Endothelial cell of hepatic sinusoid (primary cell): ENCODE measurements around the gene DNMT3A.

Experiments used
- in situ Hi-C: cut with HindIII; loops from 2 replicates; pipeline ENCODE4 v1.10.0; 2017; ENCODE audit warnings: low sequenced_read_pairs

Gene DNMT3A

GRCh38 chr2:25309402-25309801, 32.3 kb downstream of the DNMT3A start:
- in situ Hi-C loops = no loop called here

- in situ Hi-C loops = no loop called here
Observed at GRCh38 chr2:25308599-25308998, 33.1 kb downstream of the DNMT3A start.

GRCh38 chr2:25307949-25308557, 33.7 kb downstream of the DNMT3A start:
- in situ Hi-C loops = no loop called here

GRCh38 chr2:25306777-25307368, 34.9 kb downstream of the DNMT3A start:
- in situ Hi-C loops = no loop called here

- in situ Hi-C loops = no loop called here
Observed at GRCh38 chr2:25305775-25306174, 36.0 kb downstream of the DNMT3A start.

- in situ Hi-C loops = no loop called here
Observed at GRCh38 chr2:25304826-25305596, 36.7 kb downstream of the DNMT3A start.

DNA sequence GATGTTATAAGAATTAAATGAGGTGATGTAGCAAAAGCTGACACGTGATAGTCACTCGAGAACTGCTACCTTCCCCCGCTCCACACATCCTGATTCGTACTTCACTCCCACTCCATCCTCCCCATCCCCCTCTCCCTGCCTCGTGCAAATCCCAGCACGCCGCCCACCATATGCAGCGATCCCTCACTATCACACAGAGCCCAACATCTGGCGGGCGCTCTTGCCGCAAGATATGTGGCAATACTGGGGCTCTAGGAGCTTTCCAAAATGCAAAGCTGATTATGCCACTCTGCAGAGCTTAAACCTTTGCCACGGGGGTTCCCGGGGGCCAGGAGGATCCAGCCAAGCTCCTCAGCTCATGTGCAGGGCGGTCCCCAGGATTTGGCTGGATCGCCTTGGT, 37.4 kb downstream of the DNMT3A start:
- in situ Hi-C loops = no loop called here

DNA sequence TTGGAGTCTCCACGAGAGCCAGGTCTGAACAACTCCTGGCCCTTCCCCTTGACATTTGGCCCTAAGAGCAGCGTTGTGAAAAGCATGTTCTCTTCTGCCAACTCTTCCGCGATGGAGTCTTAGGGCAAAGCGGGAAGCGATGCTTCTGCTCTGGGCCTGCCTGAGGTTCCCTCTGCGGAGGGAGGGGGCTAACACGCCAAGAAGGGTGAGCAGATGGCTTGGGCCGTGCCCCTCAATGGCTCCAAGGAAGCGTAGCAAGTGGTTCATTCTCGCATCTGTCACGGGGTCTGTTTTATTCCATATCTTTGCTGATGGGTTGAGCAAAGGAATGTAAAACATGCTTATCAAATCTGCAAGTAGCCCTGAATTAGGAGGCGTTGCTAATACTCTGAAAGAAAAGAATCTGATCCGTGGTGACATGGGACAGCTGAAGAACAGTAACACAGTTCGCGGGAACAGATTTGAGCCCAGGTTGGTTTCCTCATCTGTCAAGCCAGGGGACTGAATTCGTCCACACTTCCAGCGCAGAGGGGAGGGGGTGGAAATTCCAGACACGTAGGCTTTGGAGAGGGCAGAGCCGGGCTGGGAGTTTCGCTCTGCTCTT, 38.0 kb downstream of the DNMT3A start:
- in situ Hi-C loops = no loop called here

DNA sequence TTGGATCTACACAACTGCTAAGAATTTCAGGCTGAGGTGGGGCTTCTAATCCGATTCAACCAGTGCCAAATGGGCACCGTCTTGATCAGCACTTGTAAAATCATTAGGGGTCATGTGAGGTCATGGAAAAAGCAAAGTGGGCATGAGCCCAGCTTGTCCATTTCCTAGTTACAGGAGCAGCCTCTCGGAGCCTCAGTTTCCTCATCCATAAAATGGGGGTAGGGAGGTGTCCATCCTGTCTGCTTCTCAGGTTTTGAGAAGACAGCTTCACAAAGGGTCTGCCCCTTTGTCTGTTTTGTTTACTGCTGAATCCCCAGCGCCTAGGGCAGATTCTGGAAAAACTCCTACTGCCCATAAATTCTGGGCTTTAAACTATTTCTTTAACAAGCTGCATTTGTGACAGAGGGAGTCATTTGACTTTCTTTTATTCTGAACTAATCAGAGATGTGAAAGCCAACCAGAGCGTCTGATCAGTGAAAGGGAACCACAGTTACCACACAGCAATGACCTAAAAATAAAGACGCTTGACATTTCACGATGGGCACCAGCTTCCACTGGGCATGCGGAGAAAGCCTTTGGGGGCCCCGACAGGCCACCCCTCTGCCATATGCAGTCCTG, 38.9 kb downstream of the DNMT3A start:
- in situ Hi-C loops = no loop called here

DNA sequence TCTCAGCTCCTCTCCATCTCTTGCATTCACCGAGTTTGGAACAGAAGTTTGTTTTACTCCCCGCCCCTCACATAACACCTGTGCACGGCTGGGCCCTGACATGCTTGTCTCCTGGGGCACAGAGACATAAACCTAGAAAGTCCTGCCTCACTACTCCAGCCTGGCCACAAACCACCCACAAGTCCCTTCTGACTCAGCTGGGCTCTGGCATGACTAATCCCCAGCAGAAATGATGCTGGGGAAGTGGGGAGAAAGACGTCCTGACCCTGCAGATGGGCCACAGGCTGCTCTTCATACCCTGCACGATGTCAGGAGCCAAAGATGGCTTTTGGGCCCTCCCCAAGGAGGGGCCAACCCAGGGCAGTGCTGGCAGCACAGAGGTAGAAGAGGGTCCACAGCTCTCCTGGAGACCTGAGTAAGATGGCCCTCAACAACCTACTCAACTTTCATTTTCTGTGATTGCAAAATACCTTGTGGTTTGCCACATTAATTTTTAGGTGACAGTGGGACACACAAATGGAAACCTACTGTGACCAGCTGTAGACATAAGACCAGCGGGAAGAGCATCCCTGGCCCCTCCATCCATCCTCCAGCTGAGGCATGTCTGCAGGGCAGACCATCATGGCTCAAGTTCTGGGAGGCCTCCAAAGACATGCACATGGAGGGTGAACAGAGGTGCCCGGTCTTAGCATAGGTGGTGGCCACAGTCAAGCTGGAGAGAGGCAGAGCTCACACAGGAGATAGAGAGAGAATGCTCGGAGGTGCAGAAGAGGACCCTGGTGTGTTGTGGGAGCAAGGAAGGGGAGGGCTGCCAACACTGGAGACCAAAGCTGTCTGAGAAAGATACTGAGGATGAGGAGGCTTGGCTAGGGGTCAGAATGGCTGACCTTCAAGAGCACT, 40.0 kb downstream of the DNMT3A start:
- in situ Hi-C loops = no loop called here

DNA sequence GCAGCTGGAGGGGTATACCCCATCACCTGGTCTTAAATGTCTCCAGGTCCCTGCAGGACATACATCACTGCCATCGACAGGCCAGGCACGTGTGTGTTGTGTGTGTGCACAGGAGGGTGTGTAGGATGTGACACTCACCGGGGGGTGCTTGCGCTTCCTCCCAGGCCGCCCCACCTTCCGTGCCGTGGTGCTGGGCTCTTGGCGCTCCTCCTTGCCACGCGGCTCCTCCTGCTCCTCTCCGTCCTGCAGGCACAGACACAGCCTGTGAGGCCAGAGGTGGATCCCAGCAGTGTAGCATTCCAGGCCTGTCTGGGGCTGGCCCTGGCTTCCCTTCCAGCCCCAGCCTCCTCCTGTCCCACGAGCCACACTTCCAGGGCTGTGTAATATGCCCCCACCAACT, 41.7 kb downstream of the DNMT3A start:
- in situ Hi-C loops = no loop called here

DNA sequence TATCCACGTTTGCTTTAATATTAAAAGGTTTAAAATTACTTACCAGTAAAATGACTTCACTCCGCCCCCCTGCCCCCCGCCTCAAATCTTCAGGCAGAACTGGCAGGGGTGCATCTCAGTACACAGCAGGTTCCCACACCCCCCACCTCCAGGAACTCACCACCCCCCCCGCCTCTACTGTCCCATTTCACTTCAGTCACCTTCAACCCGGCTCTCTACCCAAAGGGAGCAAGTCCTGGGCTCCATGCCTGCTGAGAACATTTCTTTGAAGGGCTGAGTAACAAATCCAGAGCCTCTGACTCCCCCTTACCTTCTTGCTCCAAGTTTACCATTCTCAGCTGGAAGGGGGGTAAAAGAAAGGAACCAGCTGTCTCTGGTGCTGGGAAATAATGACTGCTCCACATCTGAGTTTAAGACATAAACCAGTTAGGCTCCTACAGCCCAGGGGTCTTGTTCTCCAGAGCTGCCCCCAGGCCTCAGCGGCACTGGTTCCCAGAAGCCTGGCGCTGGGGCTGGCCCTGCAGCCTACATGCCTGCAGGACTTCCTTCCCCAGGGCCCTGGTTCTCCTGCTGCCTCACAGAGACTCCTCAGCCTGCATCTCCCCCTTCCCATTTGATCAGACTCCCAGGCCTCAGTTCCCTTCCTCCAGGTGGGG, 42.8 kb downstream of the DNMT3A start:
- in situ Hi-C loops = no loop called here

DNA sequence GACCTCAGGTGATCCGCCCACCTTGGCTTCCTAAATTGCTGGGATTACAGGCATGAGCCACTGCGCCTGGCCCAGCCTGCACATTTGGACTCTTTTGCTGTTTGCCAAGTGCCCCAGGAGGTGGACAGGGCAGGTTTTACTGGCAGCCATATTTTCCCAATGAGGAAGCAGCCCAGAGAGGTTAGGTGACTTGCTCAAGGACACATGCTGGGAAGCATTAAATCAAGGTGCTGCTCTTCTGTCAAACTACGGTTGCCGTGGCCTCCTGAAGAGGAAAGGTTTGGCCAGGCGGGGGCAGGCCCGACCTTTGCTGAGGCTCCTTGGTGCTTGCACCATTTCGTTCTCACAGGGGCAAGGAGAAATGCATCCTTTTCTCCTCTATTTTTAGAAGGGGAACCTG, 44.0 kb downstream of the DNMT3A start:
- in situ Hi-C loops = no loop called here

DNA sequence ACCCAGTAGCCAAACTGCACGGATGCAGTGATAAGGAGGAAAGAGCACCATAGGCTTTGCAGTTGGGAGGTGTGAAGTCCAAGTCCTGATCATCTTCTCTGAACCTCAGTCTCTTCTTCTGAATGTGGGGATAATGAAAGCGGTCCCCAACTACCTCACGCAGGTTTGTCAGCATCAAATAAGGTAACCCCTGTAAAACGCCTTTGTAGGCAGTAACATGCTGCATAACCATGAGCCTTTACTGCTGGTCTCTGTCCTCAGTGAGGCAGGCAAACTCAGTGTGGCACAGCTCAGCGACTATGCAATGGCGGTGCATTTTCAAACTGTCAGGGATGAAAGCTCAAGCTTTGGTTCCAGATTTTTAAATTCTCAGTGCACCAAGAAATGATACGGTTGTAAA, 46.1 kb downstream of the DNMT3A start:
- in situ Hi-C loops = no loop called here

DNA sequence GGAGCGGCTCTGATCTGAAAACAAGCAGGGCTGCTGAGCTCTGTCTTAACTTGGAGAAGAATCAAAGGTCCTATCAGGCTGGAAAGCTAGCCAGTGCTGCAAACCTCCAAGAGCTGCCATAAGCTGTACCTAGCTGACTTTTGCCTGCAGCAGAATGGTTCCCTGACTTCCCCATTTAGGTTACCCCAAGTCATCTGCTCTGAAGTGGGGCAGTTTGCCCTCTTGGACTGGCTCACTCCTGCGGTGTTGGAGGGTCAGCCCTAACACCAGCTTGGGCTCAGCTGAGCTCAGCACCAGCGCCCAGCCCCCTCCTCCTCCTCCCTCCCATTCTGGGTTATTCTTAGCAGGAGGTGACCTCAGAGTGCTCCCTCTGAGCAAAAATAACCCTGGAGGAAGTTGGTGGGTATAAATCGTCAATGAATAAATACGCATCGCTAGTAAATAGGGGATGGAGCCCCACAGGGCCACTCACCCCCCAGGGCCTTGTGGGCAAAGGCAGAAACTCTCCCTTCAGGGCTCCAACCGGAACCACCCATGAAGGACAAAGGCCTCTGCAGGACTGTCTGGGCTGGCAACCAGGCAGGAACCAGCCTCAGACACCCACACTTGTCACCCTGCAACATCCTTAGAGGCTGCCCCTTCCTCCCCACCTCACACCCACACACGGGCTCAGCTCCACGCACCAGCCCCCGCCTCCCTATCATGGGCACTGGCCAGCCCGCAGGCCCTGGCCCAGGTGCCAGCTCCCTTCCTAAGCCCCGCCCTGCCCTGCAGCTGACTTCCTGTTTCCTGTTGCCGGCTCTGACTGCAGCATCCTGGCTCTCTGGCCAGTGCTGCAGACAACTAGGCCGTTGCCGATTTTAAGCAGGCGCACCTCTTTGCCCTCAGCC, 46.9 kb downstream of the DNMT3A start:
- in situ Hi-C loops = no loop called here

DNA sequence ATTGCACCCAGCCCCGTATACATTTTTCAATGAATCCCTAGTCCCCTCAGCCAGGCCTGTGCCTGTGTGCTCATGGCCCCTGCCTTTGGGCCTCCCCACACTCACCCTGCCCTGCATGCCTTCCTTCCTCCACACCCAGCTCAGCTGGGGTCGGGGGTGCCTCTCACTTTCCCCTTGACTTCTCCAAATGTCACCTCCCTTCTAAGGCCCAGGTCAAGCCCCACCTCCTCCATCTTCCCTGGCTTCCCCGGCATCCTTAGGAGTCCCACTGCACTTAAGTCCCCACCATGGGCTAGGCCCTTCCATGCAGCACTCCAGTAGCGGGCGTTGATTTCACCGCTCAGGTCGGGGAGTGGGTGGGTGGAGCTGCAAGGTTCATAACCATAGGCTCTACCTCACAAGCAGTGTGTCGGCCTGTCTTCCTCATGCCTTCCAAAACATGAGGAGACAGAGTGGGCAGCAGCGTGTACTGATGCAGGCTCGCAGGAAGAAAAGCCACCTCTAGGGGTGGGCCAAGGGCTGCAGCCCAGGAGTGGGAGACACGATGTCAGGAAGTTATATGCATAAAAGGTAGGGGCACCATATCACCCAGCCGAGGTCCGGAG, 47.7 kb downstream of the DNMT3A start:
- in situ Hi-C loops = no loop called here

DNA sequence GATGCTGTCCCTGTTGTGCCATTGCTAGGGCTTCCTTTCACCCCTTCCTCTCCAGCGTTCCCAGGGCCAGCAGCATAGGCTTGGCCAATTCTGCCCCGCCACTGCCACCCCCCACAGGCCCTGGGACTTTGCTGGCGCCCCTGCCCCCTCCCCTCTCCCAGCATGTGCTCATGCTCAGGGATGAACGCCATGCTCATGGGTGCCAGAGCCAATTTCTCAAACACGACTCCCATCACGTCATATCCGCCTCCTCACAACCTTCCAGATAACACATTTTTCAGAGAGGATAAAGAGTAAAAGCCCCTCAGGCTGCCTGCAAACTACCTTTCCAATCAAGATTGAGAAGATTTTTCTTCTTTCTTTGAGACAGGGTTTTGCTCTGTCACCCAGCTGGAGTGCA, 48.6 kb downstream of the DNMT3A start:
- in situ Hi-C loops = no loop called here

- in situ Hi-C loops = no loop called here
Observed at GRCh38 chr2:25292408-25292807, 49.3 kb downstream of the DNMT3A start.
